Sigmoid colon (tissue), 4 donors: ENCODE data around the gene CCDC180.

Experiments
- EP300 ChIP-seq, 4 donors: sonication (generic); formaldehyde crosslinking; IDR thresholded peaks; one replicate each; pipeline ENCODE4 v1.6.1; 2017; ENCODE audit warnings: antibody characterized with exemption in 4 of 4
- POLR2A ChIP-seq, 2 donors: fragments of 450-650 bp; IDR thresholded peaks; one replicate each; pipeline ENCODE4 v1.6.1; 2016; ENCODE audit warnings: antibody characterized with exemption in 2 of 2, mild to moderate bottlenecking in 2 of 2, moderate library complexity in 2 of 2
- POLR2AphosphoS5 ChIP-seq, 4 donors: sonication (generic); formaldehyde crosslinking; IDR thresholded peaks; one replicate each; pipeline ENCODE4 v1.6.1; 2017; ENCODE audit warnings: antibody characterized with exemption in 4 of 4
- TF ChIP-seq, protein P1 (sequence below), 4 experiments: fragments of 450-650 bp in 3 of 4; fragments of 200-600 bp in 1 of 4; IDR thresholded peaks; one replicate each; pipeline ENCODE4 v1.5.1; 2016 to 2019; ENCODE audit warnings: antibody characterized with exemption in 4 of 4, mild to moderate bottlenecking in 3 of 4, moderate library complexity in 2 of 4

DNA sequence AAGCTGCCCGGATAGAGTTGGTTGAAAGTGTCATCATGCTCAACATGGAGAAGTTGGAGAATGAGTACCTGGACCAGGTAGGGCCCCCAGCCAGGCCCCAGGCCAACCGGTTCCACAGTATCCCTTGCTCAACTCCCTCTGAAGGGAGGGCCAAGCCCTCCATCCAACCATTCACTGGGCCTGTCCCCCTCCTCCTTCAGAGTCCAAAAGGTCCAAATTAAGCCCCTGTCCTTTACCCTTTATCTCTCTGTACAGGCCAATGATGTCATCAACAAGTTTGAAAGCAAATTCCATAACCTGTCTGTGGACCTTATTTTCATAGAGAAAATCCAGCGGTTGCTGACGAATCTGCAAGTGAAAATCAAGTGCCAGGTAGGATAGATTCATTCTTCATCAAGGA is 47.2 kb downstream of the CCDC180 start:
- no peak for TF ChIP-seq POLR2A (IDR thresholded peaks at IDR 0.05)
- TF ChIP-seq, protein P1, sequence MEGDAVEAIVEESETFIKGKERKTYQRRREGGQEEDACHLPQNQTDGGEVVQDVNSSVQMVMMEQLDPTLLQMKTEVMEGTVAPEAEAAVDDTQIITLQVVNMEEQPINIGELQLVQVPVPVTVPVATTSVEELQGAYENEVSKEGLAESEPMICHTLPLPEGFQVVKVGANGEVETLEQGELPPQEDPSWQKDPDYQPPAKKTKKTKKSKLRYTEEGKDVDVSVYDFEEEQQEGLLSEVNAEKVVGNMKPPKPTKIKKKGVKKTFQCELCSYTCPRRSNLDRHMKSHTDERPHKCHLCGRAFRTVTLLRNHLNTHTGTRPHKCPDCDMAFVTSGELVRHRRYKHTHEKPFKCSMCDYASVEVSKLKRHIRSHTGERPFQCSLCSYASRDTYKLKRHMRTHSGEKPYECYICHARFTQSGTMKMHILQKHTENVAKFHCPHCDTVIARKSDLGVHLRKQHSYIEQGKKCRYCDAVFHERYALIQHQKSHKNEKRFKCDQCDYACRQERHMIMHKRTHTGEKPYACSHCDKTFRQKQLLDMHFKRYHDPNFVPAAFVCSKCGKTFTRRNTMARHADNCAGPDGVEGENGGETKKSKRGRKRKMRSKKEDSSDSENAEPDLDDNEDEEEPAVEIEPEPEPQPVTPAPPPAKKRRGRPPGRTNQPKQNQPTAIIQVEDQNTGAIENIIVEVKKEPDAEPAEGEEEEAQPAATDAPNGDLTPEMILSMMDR (IDR thresholded peaks at IDR 0.05): no peak
- TF ChIP-seq EP300 (IDR thresholded peaks at IDR 0.05): no peak
- no peak for TF ChIP-seq POLR2AphosphoS5 (IDR thresholded peaks at IDR 0.05)
